Stimulated activated CD8-positive, alpha-beta memory T cell treated with anti-CD3 and anti-CD28 coated beads, Interleukin-2, amount 100 ng/mL, for 48 hours (primary cell): Measurements from ENCODE around the gene SRRM4.

Source experiments
- DNase-seq, 2 donors: peaks; one replicate each; pipeline ENCODE4 v3.0.0-alpha.2; 2020; ENCODE audit warnings: low read depth in 2 of 2

SRRM4 gene

DNA sequence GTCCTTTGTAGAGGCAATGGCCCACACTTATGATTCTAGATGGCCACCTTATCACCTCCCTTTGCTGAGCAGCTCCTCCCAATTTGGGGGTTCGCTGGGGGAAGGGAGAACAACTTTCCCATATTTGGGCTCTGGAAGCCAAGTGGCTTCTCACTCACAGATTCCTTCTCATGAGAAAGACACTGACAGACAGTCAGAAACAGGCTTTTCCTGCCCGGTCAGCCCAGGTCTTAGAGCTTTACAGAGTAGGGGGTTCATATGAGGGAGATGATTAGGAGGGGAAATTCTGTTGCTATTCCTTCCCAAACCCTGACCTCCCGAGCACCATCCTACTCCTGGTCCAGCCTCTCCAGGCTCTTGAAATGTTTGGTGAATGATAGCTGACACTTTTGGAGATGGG lies 137.3 kb downstream of the SRRM4 start:
- no peak for DNase-seq

DNA sequence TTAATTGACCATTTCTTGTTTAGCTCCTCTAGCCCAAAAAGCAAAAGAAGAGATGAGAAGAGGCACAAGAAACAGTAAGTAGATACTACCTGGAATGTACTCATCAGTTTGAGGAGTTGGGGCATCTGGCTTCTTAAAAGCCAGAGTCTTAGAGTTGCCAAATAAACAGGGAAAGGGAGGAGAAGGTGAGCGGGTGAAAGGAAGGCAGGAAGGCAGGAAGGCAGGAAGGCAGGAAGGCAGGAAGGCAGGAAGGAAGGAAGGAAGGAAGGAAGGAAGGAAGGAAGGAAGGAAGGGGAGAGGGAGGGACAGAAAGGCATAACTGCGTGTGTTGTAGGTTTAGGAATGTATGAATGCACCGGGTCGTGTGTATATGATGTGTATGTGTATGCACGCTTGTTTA lies 140.7 kb downstream of the SRRM4 start:
- DNase-seq = no peak

DNA sequence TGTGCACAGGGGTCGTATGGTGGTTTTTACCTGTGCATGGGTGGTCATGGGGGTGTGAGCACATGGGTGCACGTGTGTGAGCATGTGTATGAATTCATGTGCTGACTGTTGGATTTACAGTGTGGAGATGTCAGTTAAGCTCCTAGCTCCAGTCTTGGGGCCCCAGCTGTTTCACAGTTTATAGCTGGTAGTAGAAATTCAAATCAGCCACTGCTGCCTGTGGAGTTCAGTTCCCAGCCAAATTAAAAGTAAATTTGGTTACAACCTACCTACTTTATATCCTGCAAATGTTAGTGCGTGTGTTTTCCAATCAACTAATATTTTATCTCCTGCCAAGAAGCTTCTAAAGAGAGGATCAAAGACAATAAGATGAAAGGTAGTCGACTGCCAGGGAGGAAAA lies 141.4 kb downstream of the SRRM4 start:
- DNase-seq = no peak

GRCh38 chr12:119128527-119128926 lies 147.2 kb downstream of the SRRM4 start:
- DNase-seq = no peak

DNA sequence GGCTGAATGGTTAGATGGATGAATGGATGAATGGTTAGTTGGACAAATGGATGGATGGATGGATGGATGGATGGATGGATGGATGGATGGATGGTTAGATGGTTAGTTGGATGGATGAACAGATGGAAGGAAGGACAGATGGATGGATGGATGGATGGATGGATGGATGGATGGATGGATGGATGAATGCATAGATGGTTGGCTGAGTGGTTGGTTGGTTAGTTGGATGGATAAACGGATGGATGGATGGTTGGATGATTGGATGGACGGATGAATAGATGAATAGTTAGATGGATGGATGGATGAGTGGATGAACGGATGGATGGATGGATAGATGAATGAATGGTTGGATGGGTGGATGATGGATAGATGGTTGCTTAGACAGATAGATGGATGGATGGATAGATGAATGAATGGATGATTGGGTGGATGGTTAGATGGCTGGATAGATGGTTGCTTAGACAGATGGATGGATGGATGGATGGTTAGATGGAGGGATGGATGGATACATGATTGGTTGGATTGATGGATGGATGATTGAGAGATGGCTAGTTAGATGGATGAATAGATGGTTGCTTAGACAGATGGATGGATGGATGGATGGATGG lies 148.6 kb downstream of the SRRM4 start:
- no peak for DNase-seq

- DNase-seq = no peak
These were observed 149.2 kb downstream of the SRRM4 start for GRCh38 chr12:119130523-119130922.

DNA sequence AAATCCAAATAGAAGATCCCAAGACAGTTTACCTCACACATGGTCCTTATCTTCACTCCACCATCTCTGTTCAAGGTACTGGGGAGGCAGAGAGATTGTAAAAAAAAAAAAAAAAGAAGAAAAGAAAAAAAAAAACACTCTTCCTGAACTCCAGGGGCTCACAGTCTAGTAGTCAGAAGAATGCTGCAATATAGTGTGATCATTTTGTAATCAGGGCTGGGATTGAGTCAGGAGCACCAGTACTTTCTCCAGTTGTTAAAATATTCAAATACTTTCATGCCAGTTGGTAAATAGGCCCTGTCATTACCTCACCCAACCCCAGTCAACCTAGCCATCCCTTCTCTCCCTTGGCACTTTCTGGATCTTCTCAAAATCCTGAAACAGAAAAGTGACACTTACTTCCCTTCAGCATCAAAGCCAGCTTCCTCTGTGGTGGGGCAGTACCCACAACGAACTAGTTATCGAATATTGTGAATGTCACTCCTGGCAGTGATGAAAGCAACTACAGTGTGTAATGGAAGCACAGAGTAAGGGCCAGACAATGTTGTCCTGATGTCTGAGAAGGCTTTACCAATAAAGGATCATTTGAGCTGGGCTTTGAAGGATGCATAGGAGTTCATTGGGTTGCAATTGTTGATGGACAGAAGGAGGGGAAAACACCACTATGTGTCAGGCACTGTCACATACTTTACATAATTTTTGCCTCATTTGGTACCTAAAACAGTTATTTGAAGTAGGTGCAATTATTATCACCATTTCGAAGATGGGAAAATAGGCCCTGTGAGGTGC lies 153.1 kb downstream of the SRRM4 start:
- DNase-seq = no peak

DNA sequence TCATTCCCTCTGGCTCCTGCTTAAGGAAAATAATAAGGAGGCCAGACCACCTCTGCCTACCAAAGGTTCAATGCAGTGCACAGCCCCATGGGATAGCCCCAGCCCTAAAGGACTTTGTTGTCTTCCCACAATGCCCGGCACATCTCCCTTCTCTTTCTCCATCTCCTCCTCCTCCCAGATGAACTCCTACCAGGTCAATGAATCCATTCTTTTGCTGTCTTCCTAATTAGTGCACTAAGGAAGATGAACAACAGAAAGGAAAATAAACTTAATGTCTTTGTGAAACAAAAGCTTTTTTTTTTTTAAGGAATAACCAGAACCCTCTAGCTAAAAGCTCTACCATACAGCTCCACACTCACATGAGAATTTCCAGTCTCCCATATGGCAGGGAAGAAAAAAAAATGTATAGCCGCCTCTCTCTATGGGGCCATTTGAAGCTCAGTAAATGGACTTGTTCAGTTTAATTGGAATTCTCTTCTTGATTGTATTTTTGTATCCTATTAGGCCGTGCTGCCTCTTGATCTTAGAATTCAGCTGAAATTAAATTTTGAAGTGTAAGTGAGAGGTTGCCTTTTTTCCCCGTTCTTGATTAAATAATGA lies 155.6 kb downstream of the SRRM4 start:
- DNase-seq = no peak

DNA sequence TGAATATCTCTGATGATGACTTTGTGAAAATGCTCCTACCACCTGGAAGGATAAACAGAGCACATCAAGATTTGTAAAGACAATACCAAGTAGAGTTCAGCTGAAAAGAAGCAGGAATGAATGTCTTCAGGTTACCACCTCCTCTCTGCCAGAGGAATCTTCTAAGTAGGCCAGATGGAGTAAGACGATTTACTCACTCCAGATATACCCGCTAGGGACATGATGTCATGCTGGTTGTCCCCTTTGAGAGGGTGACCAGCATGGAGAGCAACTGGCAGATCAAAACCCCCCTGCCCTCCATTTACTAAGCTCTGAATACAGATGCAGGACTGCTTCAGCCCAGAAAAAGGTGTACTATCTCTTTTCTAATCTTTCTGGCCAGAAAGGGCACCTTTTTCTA lies 158.1 kb downstream of the SRRM4 start:
- no peak for DNase-seq

GRCh38 chr12:119145367-119145766 lies 164.0 kb downstream of the SRRM4 start:
- no peak for DNase-seq

DNA sequence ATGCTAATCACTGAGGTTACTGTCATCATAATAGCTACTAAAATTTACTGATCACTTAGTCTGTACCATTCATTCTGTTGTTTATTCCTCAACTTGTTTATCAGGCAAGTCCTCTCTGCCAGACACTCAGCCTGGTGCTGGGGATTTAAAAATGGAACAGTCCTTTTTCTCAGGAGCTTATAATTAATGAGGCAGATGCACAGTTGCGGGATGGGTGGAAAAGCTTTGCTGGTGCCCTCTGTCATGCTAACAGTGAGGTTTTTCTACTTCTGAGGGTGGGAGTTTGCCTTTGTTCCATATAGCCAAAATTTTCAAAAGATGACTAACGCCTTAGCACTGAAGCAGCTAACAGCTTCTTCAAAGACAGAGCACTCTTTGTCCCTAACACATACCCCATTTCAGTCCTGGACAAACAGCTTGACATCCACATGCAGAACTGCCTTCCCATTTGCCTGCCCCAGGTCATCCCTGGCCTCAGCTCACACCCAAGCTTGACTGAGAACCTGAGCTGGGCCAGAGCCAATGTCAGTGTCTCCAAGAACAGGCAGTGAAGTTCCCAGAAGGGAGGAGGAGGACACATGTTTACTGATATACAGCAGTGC lies 166.6 kb downstream of the SRRM4 start:
- no peak for DNase-seq

GRCh38 chr12:119149270-119149669 lies 167.9 kb downstream of the SRRM4 start:
- DNase-seq = no peak

DNA sequence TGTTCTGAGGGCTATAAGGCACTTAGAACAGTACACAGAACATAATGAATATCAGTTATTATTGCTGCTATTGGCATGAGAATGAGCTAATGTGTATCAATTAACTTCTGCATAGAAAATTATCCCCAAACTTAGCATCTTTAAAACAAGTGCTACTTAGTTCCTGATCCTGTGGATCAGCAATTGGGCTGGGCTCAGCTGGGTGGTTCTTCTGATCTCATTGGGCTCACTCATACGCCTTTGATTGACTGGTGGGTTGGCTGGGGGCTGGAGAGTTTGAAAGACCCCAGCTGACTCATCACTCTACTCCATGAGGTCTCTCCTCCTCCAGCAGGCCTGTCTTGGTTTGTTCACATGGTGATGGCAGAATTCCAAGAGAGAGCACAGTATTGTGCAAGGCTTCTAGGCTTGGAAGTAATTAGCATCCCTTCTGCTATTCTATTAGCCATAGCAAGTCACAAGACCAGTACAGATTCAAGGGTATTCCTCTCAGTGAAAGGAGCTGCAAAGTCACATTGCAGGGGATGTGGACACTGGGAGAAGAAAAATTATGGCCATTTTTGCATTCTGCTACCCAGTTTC lies 170.2 kb downstream of the SRRM4 start:
- no peak for DNase-seq

- no peak for DNase-seq
These were observed 172.4 kb downstream of the SRRM4 start for GRCh38 chr12:119153477-119154434.

DNA sequence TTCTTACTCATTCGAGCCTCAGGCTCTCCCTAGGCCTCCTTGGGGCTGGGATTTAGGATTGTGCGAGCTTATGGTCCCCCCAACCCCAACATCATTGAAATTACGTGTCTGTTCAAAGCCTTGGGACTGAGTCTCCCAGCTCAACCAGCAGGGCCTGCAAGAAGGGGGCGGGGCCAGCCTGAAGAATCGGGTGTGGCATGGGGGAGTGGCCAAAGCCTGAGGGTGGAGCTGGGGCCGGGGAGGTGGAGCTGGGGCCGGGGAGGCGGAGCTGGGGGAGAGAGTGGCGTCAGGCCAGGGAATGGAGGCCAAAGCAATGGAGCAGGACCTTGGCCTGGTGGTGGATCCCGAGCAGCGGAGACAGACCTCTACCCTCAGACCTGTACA lies 173.1 kb downstream of the SRRM4 start:
- no peak for DNase-seq

GRCh38 chr12:119156401-119157044 lies 175.2 kb downstream of the SRRM4 start:
- no peak for DNase-seq

DNA sequence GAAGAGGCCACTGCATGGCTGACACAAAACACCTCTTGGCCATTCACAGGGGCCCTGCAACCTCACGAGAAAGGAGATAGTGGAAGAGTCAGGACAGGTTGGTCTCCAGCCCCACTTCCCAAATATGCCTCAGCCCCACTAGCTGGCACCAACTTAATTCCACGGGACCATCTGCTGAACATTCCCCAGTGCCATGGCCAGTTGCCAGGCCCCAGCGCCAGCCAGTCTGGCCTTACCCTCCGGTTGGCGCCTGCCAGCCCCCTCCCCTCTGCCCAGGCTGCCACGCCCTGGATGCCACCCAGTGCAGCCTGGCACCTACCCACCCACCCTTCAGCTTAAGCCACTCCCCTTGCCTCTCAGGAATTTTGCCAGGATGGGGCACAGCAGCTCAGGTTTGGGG lies 176.2 kb downstream of the SRRM4 start:
- DNase-seq = no peak

GRCh38 chr12:119157978-119158377 lies 176.6 kb downstream of the SRRM4 start:
- no peak for DNase-seq

DNA sequence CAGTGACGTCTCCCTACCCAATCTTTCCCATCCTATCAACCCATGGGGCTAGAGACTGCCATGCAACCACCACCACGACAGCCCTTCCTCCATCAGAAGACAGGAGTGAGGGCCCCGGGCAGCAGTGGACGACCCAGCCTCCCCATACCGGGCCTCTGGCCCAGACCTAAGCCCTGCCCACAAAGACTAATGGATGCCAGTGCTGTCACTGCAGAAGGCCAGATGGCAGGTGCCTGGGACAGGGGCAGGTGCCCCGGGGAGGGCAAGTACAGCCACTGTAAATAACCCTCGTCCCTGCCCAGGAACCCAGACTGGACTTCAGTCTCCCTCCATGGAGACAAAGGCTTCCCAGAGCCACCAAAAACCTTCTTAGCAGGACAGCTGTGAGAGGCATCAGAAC lies 177.1 kb downstream of the SRRM4 start:
- DNase-seq = no peak

- no peak for DNase-seq
These were observed 178.5 kb downstream of the SRRM4 start for GRCh38 chr12:119159844-119160243.

GRCh38 chr12:119167902-119168301 lies 186.6 kb downstream of the SRRM4 start:
- DNase-seq = no peak
